Fibroblast of lung (primary cell): Measurements from ENCODE around the gene BRINP2. TPM values are rescaled to one million over a fixed set of nuclear protein-coding genes. Genes with fewer than 3 reads are reported as not detected.

Experiments used
- DNase-seq, 2 donors: peaks; one replicate each; pipeline versions ENCODE4 v3.0.0 to v3.0.0-alpha.2; 2010; ENCODE audit warnings: low read depth in 2 of 2
- H2AFZ ChIP-seq: 2 replicates; pipeline ENCODE4 v1.5.1; 2012; ENCODE audit warnings: low read length, control low read depth, inconsistent platforms
- H3K27ac ChIP-seq: 2 replicates; pipeline ENCODE4 v1.5.1; 2011; ENCODE audit warnings: low read length, control low read depth; ENCODE audit not compliant: insufficient read depth
- H3K27me3 ChIP-seq: 2 replicates; pipeline ENCODE4 v1.5.1; 2011; ENCODE audit warnings: mild to moderate bottlenecking, low read length; ENCODE audit not compliant: control insufficient read depth, insufficient read depth
- H3K36me3 ChIP-seq: 2 replicates; pipeline ENCODE4 v1.5.1; 2011; ENCODE audit warnings: low read length; ENCODE audit not compliant: control insufficient read depth, insufficient read depth
- H3K4me1 ChIP-seq: 2 replicates; pipeline ENCODE4 v1.5.1; 2011; ENCODE audit warnings: low read length; ENCODE audit not compliant: control insufficient read depth, insufficient read depth; ENCODE audit errors: extremely low read depth
- H3K4me2 ChIP-seq: 2 replicates; pipeline ENCODE4 v1.5.1; 2011; ENCODE audit warnings: low read length, control low read depth; ENCODE audit not compliant: insufficient read depth; ENCODE audit errors: extremely low read depth
- H3K4me3 ChIP-seq, 4 experiments: fragments of 200-600 bp in 1 of 4; sonication (generic) in 1 of 4; replicated peaks in 1 of 4; 2 replicates each; pipeline ENCODE4 v1.5.1; 2011 to 2016; ENCODE audit warnings: low read length in 4 of 4, low read depth in 3 of 4, mild to moderate bottlenecking in 3 of 4, control low read depth in 2 of 4, inconsistent platforms in 1 of 4, mixed read lengths in 1 of 4; ENCODE audit not compliant: insufficient read depth in 1 of 4; ENCODE audit errors: control extremely low read depth in 1 of 4
- H3K79me2 ChIP-seq: 2 replicates; pipeline ENCODE4 v1.5.1; 2012; ENCODE audit warnings: mild to moderate bottlenecking, low read length, inconsistent platforms; ENCODE audit not compliant: control insufficient read depth, insufficient read depth
- H3K9ac ChIP-seq: 2 replicates; pipeline ENCODE4 v1.5.1; 2011; ENCODE audit warnings: mild to moderate bottlenecking, low read length, control low read depth; ENCODE audit not compliant: insufficient read depth
- H3K9me3 ChIP-seq: 2 replicates; pipeline ENCODE4 v1.5.1; 2012; ENCODE audit warnings: low read depth, low read length; ENCODE audit not compliant: control insufficient read depth, insufficient read depth
- H4K20me1 ChIP-seq: 2 replicates; pipeline ENCODE4 v1.5.1; 2011; ENCODE audit warnings: low read length; ENCODE audit not compliant: control insufficient read depth, insufficient read depth; ENCODE audit errors: extremely low read depth
- EZH2 ChIP-seq: IDR thresholded peaks from 2 replicates; pipeline ENCODE4 v1.5.1; 2012; ENCODE audit warnings: low read length, control low read depth, mild to moderate bottlenecking; ENCODE audit errors: missing control alignments
- polyA plus RNA-seq, 2 donors: library from polyadenylated mRNA; depleted of rRNA in 1 of 2; stranded (reverse) in 1 of 2; unstranded in 1 of 2; fragments of >200 nt; gene quantifications; 2 replicates each; pipeline ENCODE4 v1.2.1, GENCODE V29; 2011 to 2012; ENCODE audit warnings: missing spikeins in 1 of 2
- total RNA-seq: library from RNA; depleted of rRNA; stranded (reverse); fragments of >200 nt; gene quantifications from 2 replicates; pipeline ENCODE4 v1.2.1, GENCODE V29; 2014
- TF ChIP-seq, protein P1 (sequence below), 2 donors: IDR thresholded peaks in 1 of 2; conservative IDR thresholded peaks in 1 of 2; 1 replicate in 1 of 2; 2 replicates in 1 of 2; pipeline ENCODE4 v1.5.1; 2011 to 2012; ENCODE audit warnings: low read length in 2 of 2, control low read depth in 1 of 2, inconsistent platforms in 1 of 2, low read depth in 1 of 2, mild to moderate bottlenecking in 1 of 2

The BRINP2 gene
- total and polyA plus RNA-seq, 2 donors (not counting 1 experiment from before 2014, with no cell fraction given) = under 0.01 to 0.02 TPM

DNA sequence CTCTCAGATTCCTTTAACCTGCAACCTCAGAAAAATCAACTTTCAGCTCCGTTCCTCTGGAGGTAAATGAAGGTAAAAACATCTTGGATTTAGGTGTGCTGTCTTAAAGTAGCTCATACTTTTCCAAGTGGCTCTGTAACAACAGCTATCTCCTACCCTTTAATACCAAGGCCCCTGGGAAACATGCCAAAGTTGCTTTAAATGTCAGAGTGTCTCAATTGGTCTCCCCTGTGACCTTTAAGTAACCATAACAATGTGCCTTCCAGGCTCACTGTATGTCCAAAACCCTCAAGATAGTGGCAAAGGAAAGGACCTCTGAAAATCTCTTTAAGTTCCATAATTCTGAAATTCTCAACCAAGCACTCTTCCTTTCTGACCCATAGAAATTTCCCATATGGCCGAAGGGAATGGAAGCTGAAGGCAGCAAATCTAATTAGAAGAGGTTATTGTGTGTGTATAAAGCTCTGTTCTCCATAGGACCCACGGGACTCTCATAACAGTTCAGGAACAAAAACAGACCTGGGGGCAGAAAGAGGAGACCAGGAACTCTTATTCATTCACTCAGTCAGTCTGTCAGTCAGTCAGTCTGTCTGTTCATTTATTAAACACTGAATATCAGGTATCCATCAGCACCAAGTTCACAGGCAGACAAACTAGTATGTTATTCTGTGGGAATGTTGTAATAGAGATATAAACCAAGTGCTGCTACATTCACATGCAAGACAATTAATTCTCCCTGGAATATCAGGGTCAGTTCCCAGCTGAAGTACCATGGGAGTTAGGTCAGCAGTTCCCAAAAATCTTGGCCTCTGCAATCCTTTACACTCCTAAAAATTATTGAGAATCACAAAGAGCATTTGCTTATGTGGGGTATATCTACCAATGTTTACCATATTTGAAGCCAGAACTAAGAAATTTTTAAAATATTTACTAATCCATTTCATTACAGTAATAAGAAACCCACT lies 25.4 kb upstream of the BRINP2 start:
- Histone ChIP-seq H4K20me1 (no peaks in the 10 kb centered on the region), H3K4me3 (no peak overlapping the region), H3K36me3 (no peaks in the 10 kb centered on the region), H3K9me3 (no peaks in the 10 kb centered on the region), H3K4me2 (no peak overlapping the region), H3K9ac (no peak overlapping the region), H3K27me3 (no peaks in the 10 kb centered on the region), H3K79me2 (no peaks in the 10 kb centered on the region), H3K27ac (no peak overlapping the region), H3K4me1 (no peaks in the 10 kb centered on the region), H2AFZ (no peak overlapping the region)
- no peak for DNase-seq
- TF ChIP-seq, protein P1, sequence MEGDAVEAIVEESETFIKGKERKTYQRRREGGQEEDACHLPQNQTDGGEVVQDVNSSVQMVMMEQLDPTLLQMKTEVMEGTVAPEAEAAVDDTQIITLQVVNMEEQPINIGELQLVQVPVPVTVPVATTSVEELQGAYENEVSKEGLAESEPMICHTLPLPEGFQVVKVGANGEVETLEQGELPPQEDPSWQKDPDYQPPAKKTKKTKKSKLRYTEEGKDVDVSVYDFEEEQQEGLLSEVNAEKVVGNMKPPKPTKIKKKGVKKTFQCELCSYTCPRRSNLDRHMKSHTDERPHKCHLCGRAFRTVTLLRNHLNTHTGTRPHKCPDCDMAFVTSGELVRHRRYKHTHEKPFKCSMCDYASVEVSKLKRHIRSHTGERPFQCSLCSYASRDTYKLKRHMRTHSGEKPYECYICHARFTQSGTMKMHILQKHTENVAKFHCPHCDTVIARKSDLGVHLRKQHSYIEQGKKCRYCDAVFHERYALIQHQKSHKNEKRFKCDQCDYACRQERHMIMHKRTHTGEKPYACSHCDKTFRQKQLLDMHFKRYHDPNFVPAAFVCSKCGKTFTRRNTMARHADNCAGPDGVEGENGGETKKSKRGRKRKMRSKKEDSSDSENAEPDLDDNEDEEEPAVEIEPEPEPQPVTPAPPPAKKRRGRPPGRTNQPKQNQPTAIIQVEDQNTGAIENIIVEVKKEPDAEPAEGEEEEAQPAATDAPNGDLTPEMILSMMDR (conservative IDR thresholded peaks at IDR 0.05 in 1 of 2, IDR thresholded peaks at IDR 0.05 in 1 of 2; ENCODE audit: low read depth in 1 of 2, low read length in 2 of 2) = no peak
- TF ChIP-seq EZH2 = no peak

DNA sequence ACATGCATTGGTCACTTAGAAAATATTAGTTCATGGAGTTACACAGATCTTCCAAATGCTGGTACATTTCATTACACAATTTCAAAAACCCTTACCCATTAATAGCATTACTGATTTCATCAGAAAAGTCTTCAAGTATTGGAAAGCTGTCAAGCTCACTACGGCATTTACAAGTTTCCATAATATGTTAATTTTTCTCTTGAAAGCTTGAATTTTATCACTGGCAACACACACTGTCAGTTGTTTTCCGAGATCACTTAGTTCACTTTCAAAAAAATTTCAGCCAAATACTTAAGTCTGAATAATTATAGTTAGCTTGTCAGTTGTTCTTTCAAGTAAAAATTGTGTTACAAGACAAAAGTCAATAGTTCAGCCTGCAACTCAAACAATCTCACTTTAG lies 24.3 kb upstream of the BRINP2 start:
- Histone ChIP-seq H3K27me3 (no peaks in the 10 kb centered on the region), H3K36me3 (no peaks in the 10 kb centered on the region), H3K9ac (no peak overlapping the region), H2AFZ (no peak overlapping the region), H3K79me2 (no peaks in the 10 kb centered on the region), H3K9me3 (no peaks in the 10 kb centered on the region), H3K27ac (no peak overlapping the region), H3K4me1 (no peaks in the 10 kb centered on the region), H4K20me1 (no peaks in the 10 kb centered on the region), H3K4me2 (no peak overlapping the region), H3K4me3 (no peak overlapping the region)
- no peak for TF ChIP-seq EZH2
- TF ChIP-seq, protein P1 (conservative IDR thresholded peaks at IDR 0.05 in 1 of 2, IDR thresholded peaks at IDR 0.05 in 1 of 2; ENCODE audit: low read depth in 1 of 2, low read length in 2 of 2) = no peak
- DNase-seq = no peak

DNA sequence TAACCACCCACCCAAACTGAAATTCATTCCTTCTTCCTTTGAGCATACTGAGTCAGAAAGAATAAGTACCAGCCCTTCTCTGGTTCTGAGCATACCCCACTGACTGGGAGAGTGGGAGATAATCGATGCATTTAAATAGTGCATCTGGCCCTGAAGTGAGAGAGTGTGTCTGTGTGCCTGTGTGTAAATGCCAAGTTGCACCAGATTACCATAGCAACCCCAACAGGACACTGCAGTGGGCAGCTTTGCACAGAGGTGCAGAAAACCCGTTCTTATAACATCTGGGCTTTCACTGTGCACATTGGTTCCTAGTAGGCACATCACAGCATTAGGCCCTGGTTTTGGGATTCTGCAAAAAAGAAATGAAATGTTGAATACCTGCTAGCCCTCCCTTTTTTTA lies 8.5 kb upstream of the BRINP2 start:
- no peaks in the 10 kb centered on the region for H3K36me3 ChIP-seq
- no peaks in the 10 kb centered on the region for H3K79me2 ChIP-seq
- DNase-seq = no peak
- H3K27me3 ChIP-seq = peaks cover 28% of the 10 kb centered on the region
- H3K4me3 ChIP-seq = no peak overlapping the region
- H2AFZ ChIP-seq = no peak overlapping the region
- H3K9ac ChIP-seq = no peak overlapping the region
- H3K4me1 ChIP-seq = no peaks in the 10 kb centered on the region
- H3K4me2 ChIP-seq = no peak overlapping the region
- TF ChIP-seq EZH2 = no peak
- TF ChIP-seq, protein P1 (conservative IDR thresholded peaks at IDR 0.05 in 1 of 2, IDR thresholded peaks at IDR 0.05 in 1 of 2; ENCODE audit: low read depth in 1 of 2, low read length in 2 of 2) = no peak
- no peaks in the 10 kb centered on the region for H4K20me1 ChIP-seq
- H3K9me3 ChIP-seq = no peaks in the 10 kb centered on the region
- no peak overlapping the region for H3K27ac ChIP-seq
